Measurements from ENCODE around the gene USH2A.

The USH2A gene

GRCh38 chr1:216111842-216112241 lies 311.4 kb downstream of the USH2A start:
- no peak for DNase-seq

GRCh38 chr1:216095400-216095799 lies 327.8 kb downstream of the USH2A start:
- DNase-seq = no peak

GRCh38 chr1:216090556-216090955 lies 332.7 kb downstream of the USH2A start:
- DNase-seq = no peak

- no peak for DNase-seq
These were observed 336.6 kb downstream of the USH2A start for GRCh38 chr1:216086678-216087077.

- no peak for DNase-seq
These were observed 341.8 kb downstream of the USH2A start for GRCh38 chr1:216081445-216081844.

- DNase-seq = no peak
These were observed 346.5 kb downstream of the USH2A start for GRCh38 chr1:216076751-216077150.

GRCh38 chr1:216075339-216075738 lies 347.9 kb downstream of the USH2A start:
- no peak for DNase-seq

GRCh38 chr1:216073793-216074595 lies 349.3 kb downstream of the USH2A start:
- DNase-seq = no peak

- DNase-seq = no peak
These were observed 352.0 kb downstream of the USH2A start for GRCh38 chr1:216071262-216071661.

- DNase-seq = no peak
These were observed 358.6 kb downstream of the USH2A start for GRCh38 chr1:216064643-216065042.

GRCh38 chr1:216057947-216058346 lies 365.3 kb downstream of the USH2A start:
- DNase-seq = no peak

GRCh38 chr1:216057063-216057462 lies 366.2 kb downstream of the USH2A start:
- DNase-seq = no peak

- no peak for DNase-seq
These were observed 368.2 kb downstream of the USH2A start for GRCh38 chr1:216055004-216055403.

- DNase-seq = no peak
These were observed 368.6 kb downstream of the USH2A start for GRCh38 chr1:216054600-216054999.

- no peak for DNase-seq
These were observed 372.2 kb downstream of the USH2A start for GRCh38 chr1:216051071-216051470.

- no peak for DNase-seq
These were observed 373.4 kb downstream of the USH2A start for GRCh38 chr1:216049741-216050430.

- DNase-seq = no peak
These were observed 375.3 kb downstream of the USH2A start for GRCh38 chr1:216047811-216048572.

GRCh38 chr1:216046336-216046735 lies 376.9 kb downstream of the USH2A start:
- no peak for DNase-seq

- no peak for DNase-seq
These were observed 377.8 kb downstream of the USH2A start for GRCh38 chr1:216045400-216045799.

GRCh38 chr1:216044538-216044937 lies 378.7 kb downstream of the USH2A start:
- DNase-seq = no peak

- no peak for DNase-seq
These were observed 388.7 kb downstream of the USH2A start for GRCh38 chr1:216034506-216034905.

- no peak for DNase-seq
These were observed 390.2 kb downstream of the USH2A start for GRCh38 chr1:216032961-216033614.

- DNase-seq = no peak
These were observed 391.0 kb downstream of the USH2A start for GRCh38 chr1:216032284-216032683.

All from activated CD4-positive, alpha-beta T cell treated with anti-CD3 and anti-CD28 coated beads for 1 hour (primary cell).